Trophoblast cell (in vitro differentiated cells and primary cell): ENCODE results near the gene BMPER.
"Not testable (repeated sequence)": the region's sequence is repeated elsewhere in the genome, so short reads cannot be mapped to it uniquely, and the experiment has no call there.

Experiments
- DNase-seq, 2 donors: peaks; one replicate each; pipeline ENCODE4 v3.0.0-alpha.2; 2016
- H2AFZ ChIP-seq: 2 replicates; pipeline ENCODE4 v1.6.1; 2013; ENCODE audit warnings: low read length, moderate library complexity, mild to moderate bottlenecking; ENCODE audit not compliant: insufficient read depth, poor library complexity
- H2AK5ac ChIP-seq: 2 replicates; pipeline ENCODE4 v1.6.1; 2013; ENCODE audit warnings: mild to moderate bottlenecking, low read length
- H2BK120ac ChIP-seq: 2 replicates; pipeline ENCODE4 v1.6.1; 2013; ENCODE audit warnings: low read length, mild to moderate bottlenecking, moderate library complexity; ENCODE audit not compliant: insufficient read depth, poor library complexity
- H2BK12ac ChIP-seq: 2 replicates; pipeline ENCODE4 v1.6.1; 2013; ENCODE audit warnings: mild to moderate bottlenecking, low read length, moderate library complexity
- H2BK5ac ChIP-seq: 2 replicates; pipeline ENCODE4 v1.6.1; 2013; ENCODE audit warnings: low read length, low read depth, moderate library complexity, mild to moderate bottlenecking; ENCODE audit not compliant: poor library complexity
- H3K14ac ChIP-seq: 2 replicates; pipeline ENCODE4 v1.6.1; 2013; ENCODE audit warnings: mild to moderate bottlenecking, low read length
- H3K18ac ChIP-seq: 2 replicates; pipeline ENCODE4 v1.6.1; 2013; ENCODE audit warnings: mild to moderate bottlenecking, low read length
- H3K23ac ChIP-seq: 2 replicates; pipeline ENCODE4 v1.6.1; 2013; ENCODE audit warnings: low read length
- H3K27ac ChIP-seq: 2 replicates; pipeline ENCODE4 v1.5.1; 2013; ENCODE audit warnings: low read depth, mild to moderate bottlenecking, inconsistent platforms, low read length, moderate library complexity
- H3K27me3 ChIP-seq: 2 replicates; pipeline ENCODE4 v1.6.1; 2013; ENCODE audit warnings: inconsistent platforms, mild to moderate bottlenecking, low read length, moderate library complexity; ENCODE audit not compliant: insufficient read depth
- H3K36me3 ChIP-seq, 2 experiments: 1 replicate in 1 of 2; 2 replicates in 1 of 2; pipeline ENCODE4 v1.6.1; 2013; ENCODE audit warnings: low read length in 2 of 2, mild to moderate bottlenecking in 2 of 2, moderate library complexity in 1 of 2; ENCODE audit not compliant: insufficient read depth in 2 of 2, control insufficient read depth in 1 of 2
- H3K4ac ChIP-seq: 2 replicates; pipeline ENCODE4 v1.6.1; 2013; ENCODE audit warnings: low read depth, mild to moderate bottlenecking, low read length, moderate library complexity
- H3K4me1 ChIP-seq, 2 experiments: 1 replicate in 1 of 2; 2 replicates in 1 of 2; pipeline ENCODE4 v1.6.1; 2013; ENCODE audit warnings: low read length in 2 of 2, mild to moderate bottlenecking in 2 of 2, moderate library complexity in 1 of 2; ENCODE audit not compliant: insufficient read depth in 2 of 2, control insufficient read depth in 1 of 2
- H3K4me2 ChIP-seq: 2 replicates; pipeline ENCODE4 v1.6.1; 2013; ENCODE audit warnings: inconsistent platforms, mild to moderate bottlenecking, low read length, moderate library complexity
- H3K4me3 ChIP-seq: 2 replicates; pipeline ENCODE4 v1.5.1; 2013; ENCODE audit warnings: mild to moderate bottlenecking, low read depth, low read length, inconsistent platforms
- H3K79me1 ChIP-seq: one replicate; pipeline ENCODE4 v1.6.1; 2013; ENCODE audit warnings: low read length
- H3K79me2 ChIP-seq: 2 replicates; pipeline ENCODE4 v1.6.1; 2013; ENCODE audit warnings: low read length, mild to moderate bottlenecking; ENCODE audit not compliant: control insufficient read depth, insufficient read depth, poor library complexity
- H3K9ac ChIP-seq: 2 replicates; pipeline ENCODE4 v1.6.1; 2013; ENCODE audit warnings: mild to moderate bottlenecking, low read length
- H3K9me3 ChIP-seq: 2 replicates; pipeline ENCODE4 v1.6.1; 2013; ENCODE audit warnings: low read depth, mild to moderate bottlenecking, control low read depth, inconsistent platforms, low read length; ENCODE audit not compliant: insufficient read depth
- H4K12ac ChIP-seq: 2 replicates; pipeline ENCODE4 v1.6.1; 2013; ENCODE audit warnings: low read depth, mild to moderate bottlenecking, low read length, moderate library complexity
- H4K8ac ChIP-seq: 2 replicates; pipeline ENCODE4 v1.6.1; 2013; ENCODE audit warnings: low read depth, mild to moderate bottlenecking, low read length, moderate library complexity
- H4K91ac ChIP-seq: one replicate; pipeline ENCODE4 v1.6.1; 2013; ENCODE audit warnings: low read depth, mild to moderate bottlenecking, low read length, moderate library complexity
- WGBS: extraction: QIAGEN DNeasy Blood & Tissue Kit; methylation state at CpG from one replicate; pipeline ENCODE4 v1.1.7; 2013; ENCODE audit warnings: missing lambda C conversion rate; ENCODE audit not compliant: insufficient read length, insufficient coverage; ENCODE audit errors: extremely low coverage; 5-methylcytosine and 5-hydroxymethylcytosine counted together

The BMPER gene

GRCh38 chr7:34168013-34168412, 262.7 kb downstream of the BMPER start:
- no peak overlapping the region for H2BK12ac ChIP-seq
- no peaks in the 10 kb centered on the region for H3K27me3 ChIP-seq
- no peak overlapping the region for H3K14ac ChIP-seq
- H3K27ac ChIP-seq: no peak overlapping the region
- no peak for DNase-seq
- no peak overlapping the region for H2AFZ ChIP-seq
- no peak overlapping the region for H2AK5ac ChIP-seq
- no peaks in the 10 kb centered on the region for H3K4me1 ChIP-seq
- H3K23ac ChIP-seq: no peak overlapping the region
- H3K79me2 ChIP-seq: no peaks in the 10 kb centered on the region
- no peaks in the 10 kb centered on the region for H3K79me1 ChIP-seq
- no peaks in the 10 kb centered on the region for H3K36me3 ChIP-seq
- no peak overlapping the region for H4K12ac ChIP-seq
- no peak overlapping the region for H2BK120ac ChIP-seq
- H4K8ac ChIP-seq: no peak overlapping the region
- no peak overlapping the region for H3K4ac ChIP-seq
- H3K4me3 ChIP-seq: no peak overlapping the region
- no peak overlapping the region for H4K91ac ChIP-seq
- WGBS: no CpG with 5 or more reads among the region's 8 CpGs
- H3K18ac ChIP-seq: no peak overlapping the region
- no peak overlapping the region for H3K4me2 ChIP-seq
- no peaks in the 10 kb centered on the region for H3K9me3 ChIP-seq
- H3K9ac ChIP-seq: no peak overlapping the region
- no peak overlapping the region for H2BK5ac ChIP-seq

- not testable (repeated sequence) for H2AK5ac ChIP-seq, H2BK12ac ChIP-seq, H3K18ac ChIP-seq, H3K9ac ChIP-seq, H3K27me3 ChIP-seq, H4K12ac ChIP-seq, H3K4ac ChIP-seq, H3K79me1 ChIP-seq, H3K4me1 ChIP-seq, H3K9me3 ChIP-seq, H3K4me3 ChIP-seq, H3K27ac ChIP-seq, H2BK5ac ChIP-seq, H3K36me3 ChIP-seq, H3K23ac ChIP-seq, H3K79me2 ChIP-seq
- peak overlapping the region; percentile 24 for H2BK120ac ChIP-seq
- H3K14ac ChIP-seq: peak overlapping the region; percentile 73
- DNase-seq: peak in 1 of 2 donors; percentile 37
- peak overlapping the region; percentile 23 for H2AFZ ChIP-seq
- peak overlapping the region; percentile 71 for H4K91ac ChIP-seq
- peak overlapping the region; percentile 41 for H3K4me2 ChIP-seq
- no CpG with 5 or more reads among the region's 32 CpGs for whole genome bisulfite sequencing
- H4K8ac ChIP-seq: peak overlapping the region; percentile 70
Measured at GRCh38 chr7:34174688-34175616, 269.6 kb downstream of the BMPER start.

DNA sequence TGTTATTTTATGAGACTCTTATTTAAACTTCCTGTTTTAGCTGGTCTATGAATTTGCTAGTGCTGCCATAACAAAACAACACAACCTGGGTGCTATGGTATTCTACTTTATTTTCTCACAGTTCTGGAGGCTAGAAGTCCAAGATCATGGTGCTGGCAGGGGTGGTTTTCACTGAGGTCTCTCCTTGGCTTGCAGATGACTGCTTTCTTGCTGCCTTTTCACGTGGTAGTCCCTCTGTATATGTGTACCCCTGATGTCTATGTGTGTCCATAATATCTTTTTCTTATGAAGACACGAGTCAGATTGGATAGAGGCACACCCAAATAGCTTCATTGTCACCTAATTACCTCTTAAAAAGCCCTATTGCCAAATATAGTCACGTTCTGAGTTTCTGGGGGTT, 270.5 kb downstream of the BMPER start:
- H3K23ac ChIP-seq: no peak overlapping the region
- H3K4me2 ChIP-seq: no peak overlapping the region
- H2BK120ac ChIP-seq: no peak overlapping the region
- H3K18ac ChIP-seq: no peak overlapping the region
- H4K91ac ChIP-seq: no peak overlapping the region
- H3K36me3 ChIP-seq: no peaks in the 10 kb centered on the region
- no peak overlapping the region for H2BK12ac ChIP-seq
- DNase-seq: no peak
- no peak overlapping the region for H2AK5ac ChIP-seq
- H3K9ac ChIP-seq: peak overlapping the region; percentile 40
- H3K79me2 ChIP-seq: no peaks in the 10 kb centered on the region
- no CpG with 5 or more reads among the region's 3 CpGs for WGBS
- no peak overlapping the region for H2BK5ac ChIP-seq
- no peak overlapping the region for H3K4me3 ChIP-seq
- no peak overlapping the region for H3K4ac ChIP-seq
- no peak overlapping the region for H4K8ac ChIP-seq
- no peaks in the 10 kb centered on the region for H3K9me3 ChIP-seq
- H2AFZ ChIP-seq: no peak overlapping the region
- H3K27me3 ChIP-seq: no peaks in the 10 kb centered on the region
- peaks cover 0 to 2% of the 10 kb centered on the region in 2 experiments for H3K4me1 ChIP-seq
- no peak overlapping the region for H3K27ac ChIP-seq
- H3K14ac ChIP-seq: no peak overlapping the region
- no peak overlapping the region for H4K12ac ChIP-seq
- H3K79me1 ChIP-seq: no peaks in the 10 kb centered on the region

GRCh38 chr7:34177476-34177875, 272.1 kb downstream of the BMPER start:
- no CpG with 5 or more reads among the region's 3 CpGs for WGBS
- peaks cover 0 to 2% of the 10 kb centered on the region in 2 experiments for H3K4me1 ChIP-seq
- no peaks in the 10 kb centered on the region for H3K79me1 ChIP-seq
- no peak overlapping the region for H4K8ac ChIP-seq
- no peak overlapping the region for H4K91ac ChIP-seq
- no peaks in the 10 kb centered on the region for H3K79me2 ChIP-seq
- no peaks in the 10 kb centered on the region for H3K27me3 ChIP-seq
- H3K4ac ChIP-seq: no peak overlapping the region
- H3K36me3 ChIP-seq: no peaks in the 10 kb centered on the region
- DNase-seq: no peak
- no peak overlapping the region for H2AFZ ChIP-seq
- no peak overlapping the region for H3K18ac ChIP-seq
- no peak overlapping the region for H3K14ac ChIP-seq
- no peak overlapping the region for H4K12ac ChIP-seq
- no peak overlapping the region for H2BK5ac ChIP-seq
- no peak overlapping the region for H2BK120ac ChIP-seq
- no peak overlapping the region for H3K9ac ChIP-seq
- H3K4me2 ChIP-seq: no peak overlapping the region
- no peak overlapping the region for H2BK12ac ChIP-seq
- no peak overlapping the region for H2AK5ac ChIP-seq
- no peaks in the 10 kb centered on the region for H3K9me3 ChIP-seq
- H3K27ac ChIP-seq: no peak overlapping the region
- H3K23ac ChIP-seq: no peak overlapping the region
- H3K4me3 ChIP-seq: no peak overlapping the region
